H1 (cell line): ENCODE measurements around the gene TMEM92. TPM values are rescaled to one million over a fixed set of nuclear protein-coding genes. Genes with fewer than 3 reads are reported as not detected.

Source experiments
- BCL11A ChIP-seq, 2 experiments: IDR thresholded peaks; one replicate each; pipeline ENCODE4 v1.6.1; 2011; ENCODE audit warnings: low read depth in 2 of 2, low read length in 2 of 2, mild to moderate bottlenecking in 2 of 2
- CBX8 ChIP-seq: fragments of 300-800, 300-1000 bp; sonication (generic); IDR thresholded peaks from 2 replicates; pipeline ENCODE4 v1.7.1; 2016; ENCODE audit warnings: low read depth, low read length, borderline replicate concordance
- CHD2 ChIP-seq: IDR thresholded peaks from 2 replicates; pipeline ENCODE4 v1.6.1; 2012; ENCODE audit warnings: low read length, improper control_type of control experiment
- CHD7 ChIP-seq: fragments of 300-600 bp; sonication (generic); IDR thresholded peaks from 2 replicates; pipeline ENCODE4 v1.7.1; 2012; ENCODE audit warnings: low read length, moderate library complexity, mild to moderate bottlenecking, inconsistent platforms; ENCODE audit not compliant: insufficient replicate concordance
- CREB1 ChIP-seq: IDR thresholded peaks from 2 replicates; pipeline ENCODE4 v1.6.1; 2012; ENCODE audit warnings: inconsistent platforms
- GTF2F1 ChIP-seq: IDR thresholded peaks from 2 replicates; pipeline ENCODE4 v1.6.1; 2012; ENCODE audit warnings: low read depth, low read length, improper control_type of control experiment, borderline replicate concordance
- RFX5 ChIP-seq: IDR thresholded peaks from 2 replicates; pipeline ENCODE4 v1.6.1; 2011; ENCODE audit warnings: low read depth, low read length, improper control_type of control experiment, borderline replicate concordance
- SIN3A ChIP-seq, 2 experiments: IDR thresholded peaks in 1 of 2; conservative IDR thresholded peaks in 1 of 2; 2 replicates each; pipeline ENCODE4 v1.6.1; 2011 to 2012; ENCODE audit warnings: low read length in 2 of 2, improper control_type of control experiment in 1 of 2, low read depth in 1 of 2, mild to moderate bottlenecking in 1 of 2
- SP1 ChIP-seq: IDR thresholded peaks from 2 replicates; pipeline ENCODE4 v1.6.1; 2011; ENCODE audit warnings: low read depth, low read length
- SRF ChIP-seq: IDR thresholded peaks from 2 replicates; pipeline ENCODE4 v1.6.1; 2011; ENCODE audit warnings: mild to moderate bottlenecking, low read depth, low read length, moderate library complexity
- polyA plus RNA-seq, 7 experiments: library from polyadenylated mRNA; depleted of rRNA in 3 of 7; stranded (reverse) in 5 of 7; unstranded in 2 of 7; fragments of >200 nt in 5 of 7; fragments of 200-250 nt in 2 of 7; gene quantifications; 1 replicate in 5 of 7; 2 replicates in 1 of 7; 4 replicates in 1 of 7; pipeline versions ENCODE4 v1.2.1 to v1.2.3, GENCODE V29; 2011 to 2013; ENCODE audit warnings: missing spikeins in 2 of 7, mixed read lengths in 2 of 7
- total RNA-seq: library from RNA; stranded (reverse); fragmentation: NEBNext Ultra II Directional; extraction: Animal tissue kit (Norgen Biotek cat#: 25700); gene quantifications from 2 replicates; pipeline ENCODE4 v1.2.1, GENCODE V29; 2021

The TMEM92 gene
- total and polyA plus RNA-seq, 2 of the 8 experiments (the other 6 are each of a cell fraction or from before 2014, with no cell fraction given): 11.9 to 24.8 TPM

DNA sequence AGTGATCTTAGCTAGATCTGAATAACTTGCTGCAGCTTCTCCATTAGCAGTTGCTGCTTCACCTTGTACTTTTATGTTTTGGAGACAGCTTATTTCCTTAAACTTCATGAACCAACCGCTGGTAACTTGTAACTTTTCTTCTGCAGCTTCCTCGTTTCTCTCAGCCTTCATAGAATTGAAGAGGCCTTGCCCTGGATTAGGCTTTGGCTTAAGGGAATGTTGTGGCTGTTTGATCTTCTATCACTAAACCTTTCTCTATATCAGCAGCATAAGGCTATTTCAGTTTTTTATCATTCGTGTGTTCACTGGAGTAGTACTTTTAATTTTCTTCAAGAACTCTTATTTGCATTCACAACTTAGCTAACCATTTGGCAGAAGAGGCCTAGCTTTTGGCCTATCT is 21.5 kb upstream of the TMEM92 start (continued):
- TF ChIP-seq CHD7 (no peak), CREB1 (no peak), SRF (no peak), CBX8 (no peak), CHD2 (no peak), GTF2F1 (no peak), SIN3A (conservative IDR thresholded peaks at IDR 0.05 in 1 of 2, IDR thresholded peaks at IDR 0.05 in 1 of 2; ENCODE audit: low read depth in 1 of 2, low read length in 2 of 2) (no peak), RFX5 (no peak), SP1 (no peak), BCL11A (IDR thresholded peaks at IDR 0.05; ENCODE audit: low read depth in 2 of 2, low read length in 2 of 2) (no peak)
